Gastroesophageal sphincter (tissue), 4 donors: ENCODE data around the gene TSSK3. TPM values are rescaled to one million over a fixed set of nuclear protein-coding genes. Genes with fewer than 3 reads are reported as not detected.

Experiments
- ATAC-seq: fragments of 150-250 bp; one replicate; pipeline ENCODE4 v1.9.1; 2016; ENCODE audit warnings: mild to moderate bottlenecking, moderate library complexity
- H3K27ac ChIP-seq, 4 donors: fragments of 200-600 bp; sonication (generic) in 3 of 4; 1 replicate in 3 of 4; 2 replicates in 1 of 4; pipeline ENCODE4 v1.5.1; 2016 to 2019
- H3K27me3 ChIP-seq: fragments of 200-600 bp; sonication (generic); one replicate; pipeline ENCODE4 v1.5.1; 2019
- H3K36me3 ChIP-seq, 2 donors: fragments of 200-600 bp; sonication (generic); one replicate each; pipeline ENCODE4 v1.5.1; 2019; ENCODE audit warnings: control low read depth in 1 of 2
- H3K4me1 ChIP-seq, 3 donors: fragments of 200-600 bp; sonication (generic); 1 replicate in 2 of 3; 2 replicates in 1 of 3; pipeline ENCODE4 v1.5.1; 2016 to 2019; ENCODE audit warnings: control low read depth in 2 of 3
- H3K4me3 ChIP-seq, 2 donors: fragments of 200-600 bp; sonication (generic); one replicate each; pipeline ENCODE4 v1.5.1; 2019; ENCODE audit warnings: mild to moderate bottlenecking in 1 of 2, moderate library complexity in 1 of 2
- H3K9me3 ChIP-seq, 3 donors: fragments of 200-600 bp; sonication (generic); one replicate each; pipeline ENCODE4 v1.5.1; 2017 to 2019; ENCODE audit warnings: control low read depth in 2 of 3
- CTCF ChIP-seq, 4 experiments: fragments of 200-600 bp in 2 of 4; fragments of 450-650 bp in 2 of 4; sonication (generic) in 1 of 4; IDR thresholded peaks; one replicate each; pipeline ENCODE4 v1.5.1; 2017 to 2019; ENCODE audit warnings: antibody characterized with exemption in 4 of 4, mild to moderate bottlenecking in 2 of 4, moderate library complexity in 2 of 4
- EP300 ChIP-seq: sonication (generic); formaldehyde crosslinking; IDR thresholded peaks from one replicate; pipeline ENCODE4 v1.6.1; 2017; ENCODE audit warnings: antibody characterized with exemption, mild to moderate bottlenecking
- POLR2A ChIP-seq, 2 donors: fragments of 450-650 bp; IDR thresholded peaks; one replicate each; pipeline ENCODE4 v1.6.1; 2017; ENCODE audit warnings: antibody characterized with exemption in 2 of 2, mild to moderate bottlenecking in 2 of 2, moderate library complexity in 1 of 2
- POLR2AphosphoS5 ChIP-seq: sonication (generic); formaldehyde crosslinking; IDR thresholded peaks from one replicate; pipeline ENCODE4 v1.6.1; 2017; ENCODE audit warnings: antibody characterized with exemption
- WGBS, 2 donors: methylation state at CpG; one replicate each; pipeline ENCODE4 v1.1.5; 2018; ENCODE audit warnings: low coverage in 1 of 2; 5-methylcytosine and 5-hydroxymethylcytosine counted together
- total RNA-seq, 4 donors: library from RNA; depleted of rRNA; stranded (reverse); fragments of >200 nt; gene quantifications; one replicate each; pipeline ENCODE4 v1.1.0, GENCODE V29; 2016

The TSSK3 gene
- total RNA-seq, 4 donors from 2014 or later: 3.6 TPM; not detected in 3

DNA sequence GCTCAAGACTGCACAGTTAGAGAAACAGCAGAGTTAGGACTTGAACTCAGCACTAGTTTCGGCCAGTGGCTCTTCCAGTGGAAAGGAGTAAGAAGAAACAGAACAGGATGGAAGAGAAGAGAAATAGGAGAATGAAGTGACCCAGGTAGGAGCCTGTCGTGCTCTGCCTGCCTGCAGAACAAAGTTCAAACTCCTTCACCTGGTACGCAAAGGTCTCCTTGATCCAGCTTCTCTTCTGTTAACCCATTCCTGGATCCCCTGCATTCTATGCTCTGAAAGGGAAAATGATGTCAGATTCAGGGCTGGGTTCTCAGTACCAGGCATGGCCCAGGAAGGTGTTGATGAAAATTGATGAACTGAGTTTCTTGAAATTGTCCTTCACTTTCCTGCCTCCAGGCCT, 3.9 kb upstream of the TSSK3 start:
- H3K9me3 ChIP-seq: no peaks in the 10 kb centered on the region
- ATAC-seq: no peak
- H3K27me3 ChIP-seq: no peaks in the 10 kb centered on the region
- H3K4me3 ChIP-seq: no peak overlapping the region
- WGBS, 2 donors: 85% methylated on average over 3 of the region's 3 CpGs; no CpG with 5 or more reads in 1 of the 2 donors
- H3K4me1 ChIP-seq: peaks cover 0 to 40% (median 19%) of the 10 kb centered on the region in 3 donors
- H3K27ac ChIP-seq: no peak overlapping the region
- no peak for TF ChIP-seq CTCF (IDR thresholded peaks at IDR 0.05)
- no peak for TF ChIP-seq POLR2A (IDR thresholded peaks at IDR 0.05)
- TF ChIP-seq EP300: no peak
- peaks cover 0 to 14% of the 10 kb centered on the region in 2 donors for H3K36me3 ChIP-seq

DNA sequence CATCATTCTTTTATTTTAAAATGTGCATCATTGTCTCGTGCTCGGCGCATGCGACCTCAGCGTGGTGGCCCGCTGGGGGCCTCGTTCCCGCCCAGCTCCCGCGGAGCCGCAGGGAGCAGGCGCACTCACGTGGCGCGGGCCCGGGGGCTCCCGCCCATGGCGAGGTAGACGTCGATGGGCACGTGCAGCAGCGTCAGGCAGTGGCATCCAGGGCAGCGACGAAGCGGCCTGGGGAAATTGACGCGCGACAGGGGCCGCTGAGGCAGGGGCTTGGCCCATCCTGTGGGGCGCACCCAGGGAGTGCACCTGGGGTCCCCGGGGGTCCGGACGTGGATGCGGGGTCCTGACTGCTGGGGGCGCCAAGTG, 1.0 kb upstream of the TSSK3 start:
- peaks cover 0 to 22% (median 12%) of the 10 kb centered on the region in 3 donors for H3K4me1 ChIP-seq
- peak overlapping the region in 1 of 2 donors; percentile 52 for H3K4me3 ChIP-seq
- peak; percentile 13 for ATAC-seq
- H3K27me3 ChIP-seq: no peaks in the 10 kb centered on the region
- no peaks in the 10 kb centered on the region for H3K9me3 ChIP-seq
- peak overlapping the region in 1 of 4 donors; percentile 71 for H3K27ac ChIP-seq
- TF ChIP-seq EP300: no peak
- no peak for TF ChIP-seq POLR2AphosphoS5
- no peak for TF ChIP-seq POLR2A (IDR thresholded peaks at IDR 0.05)
- no peak for TF ChIP-seq CTCF (IDR thresholded peaks at IDR 0.05)
- WGBS, 2 donors: 40% methylated on average over 3 of the region's 35 CpGs; no CpG with 5 or more reads in 1 of the 2 donors
- H3K36me3 ChIP-seq: peaks cover 0 to 35% of the 10 kb centered on the region in 2 donors

DNA sequence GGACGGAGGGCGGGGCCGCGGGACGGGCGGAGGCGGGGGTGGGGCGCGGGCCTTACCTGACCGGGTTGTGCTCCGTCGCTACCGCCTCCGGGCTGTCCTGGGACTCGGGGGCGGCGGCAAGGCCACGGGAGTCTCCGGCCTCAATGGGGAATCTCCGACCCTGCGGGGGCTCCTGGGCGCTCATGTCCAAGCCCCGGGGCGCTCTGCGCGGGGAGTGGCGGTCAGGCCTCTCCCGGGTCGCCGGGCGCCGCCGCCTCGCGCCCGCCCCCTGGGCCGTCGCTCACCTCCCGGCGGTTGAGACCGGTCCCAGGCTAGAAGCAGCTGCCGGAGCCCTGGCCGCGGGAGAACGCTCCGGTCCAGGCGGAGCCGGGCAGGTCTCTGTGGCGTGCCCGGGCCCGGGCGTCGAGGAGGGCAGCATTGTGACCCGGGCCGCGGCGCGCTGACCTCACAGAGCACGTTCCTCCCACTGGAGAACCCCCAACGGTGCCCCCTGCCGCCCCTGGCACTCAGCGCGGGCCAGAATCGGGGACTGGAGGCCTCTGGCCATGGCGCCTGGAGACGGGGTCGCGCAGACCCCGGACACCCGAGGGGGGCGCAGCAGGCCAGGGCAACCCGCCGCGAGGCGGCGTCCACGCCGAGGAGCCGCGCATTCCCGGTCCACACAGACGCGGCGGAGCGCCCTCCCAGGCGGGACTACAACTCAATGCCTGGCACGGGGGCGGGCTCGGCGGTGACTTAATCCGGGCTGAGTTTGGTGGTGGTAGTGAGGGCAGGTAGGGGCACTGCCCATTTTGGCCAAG, 465 bp upstream of the TSSK3 start:
- TF ChIP-seq EP300 (no peak), CTCF (IDR thresholded peaks at IDR 0.05) (peak in 3 of 4 experiments; percentile 28 to 64 (median 44)), POLR2A (IDR thresholded peaks at IDR 0.05) (peak in 1 of 2 donors; percentile 11), POLR2AphosphoS5 (no peak)
- no peaks in the 10 kb centered on the region for H3K27me3 ChIP-seq
- H3K4me3 ChIP-seq: peak overlapping the region; percentile 10 to 52
- H3K36me3 ChIP-seq: peaks cover 0 to 41% of the 10 kb centered on the region in 2 donors
- peak overlapping the region in 2 of 4 donors; percentile 48 to 71 for H3K27ac ChIP-seq
- peaks cover 0 to 22% (median 12%) of the 10 kb centered on the region in 3 donors for H3K4me1 ChIP-seq
- no CpG with 5 or more reads among the region's 91 CpGs for whole genome bisulfite sequencing, 2 donors
- ATAC-seq: peak; percentile 66
- no peaks in the 10 kb centered on the region for H3K9me3 ChIP-seq

- TF ChIP-seq POLR2A (IDR thresholded peaks at IDR 0.05): no peak
- no peak for TF ChIP-seq CTCF (IDR thresholded peaks at IDR 0.05)
- no peak for TF ChIP-seq EP300
- no peak for TF ChIP-seq POLR2AphosphoS5
- 91 to 95% methylated on average over 4 of the region's 12 CpGs for WGBS, 2 donors
- ATAC-seq: no peak
- Histone ChIP-seq H3K4me1 (peaks cover 0 to 22% (median 12%) of the 10 kb centered on the region in 3 donors), H3K36me3 (peaks cover 0 to 59% of the 10 kb centered on the region in 2 donors), H3K27ac (no peak overlapping the region), H3K27me3 (no peaks in the 10 kb centered on the region), H3K4me3 (no peak overlapping the region), H3K9me3 (no peaks in the 10 kb centered on the region)
Observed at GRCh38 chr1:32363713-32364112, 1.4 kb downstream of the TSSK3 start.

- TF ChIP-seq POLR2A (IDR thresholded peaks at IDR 0.05) (no peak), CTCF (IDR thresholded peaks at IDR 0.05) (no peak), EP300 (no peak), POLR2AphosphoS5 (no peak)
- peaks cover 0 to 22% (median 12%) of the 10 kb centered on the region in 3 donors for H3K4me1 ChIP-seq
- no peaks in the 10 kb centered on the region for H3K9me3 ChIP-seq
- no peak overlapping the region for H3K27ac ChIP-seq
- no peaks in the 10 kb centered on the region for H3K27me3 ChIP-seq
- H3K4me3 ChIP-seq: no peak overlapping the region
- ATAC-seq: no peak
- H3K36me3 ChIP-seq: peaks cover 0 to 71% of the 10 kb centered on the region in 2 donors
- 63 to 88% methylated on average over 3 to 4 of the region's 5 CpGs for WGBS, 2 donors
Observed at GRCh38 chr1:32364836-32365235, 2.5 kb downstream of the TSSK3 start.
